ENCODE results near the gene MUSTN1. TPM values are rescaled to one million over a fixed set of nuclear protein-coding genes. Genes with fewer than 3 reads are reported as not detected.

The MUSTN1 gene
- total and polyA plus RNA-seq, 2 of the 13 experiments (the other 11 are each of a cell fraction or from before 2014, with no cell fraction given), result 0.84 to 1.4 TPM

GRCh38 chr3:52792413-52792812, 42.4 kb downstream of the MUSTN1 start (continued):
- 0 out of 2 replicates have a peak, but pooled peaks have one; percentile 51 for TF ChIP-seq TRAFD1 (CRISPR knock-in tag; IDR thresholded peaks at IDR 0.05; ENCODE audit: borderline replicate concordance)
- TF ChIP-seq HBP1 (CRISPR knock-in tag; IDR thresholded peaks at IDR 0.05; ENCODE audit: low read depth), result no peak
- TF ChIP-seq ZNF292 (CRISPR knock-in tag; IDR thresholded peaks at IDR 0.05; ENCODE audit: borderline replicate concordance, low read depth), result peak; percentile 63; the same call in 1 of the 2 replicates
- TF ChIP-seq FOXM1 (CRISPR knock-in tag; IDR thresholded peaks at IDR 0.05), result no peak
- no peak for TF ChIP-seq GZF1 (CRISPR knock-in tag; IDR thresholded peaks at IDR 0.05)
- TF ChIP-seq CENPBD1 (CRISPR knock-in tag; IDR thresholded peaks at IDR 0.05; ENCODE audit: borderline replicate concordance, low read depth), result no peak
- no peak for TF ChIP-seq ZNF251 (CRISPR knock-in tag; IDR thresholded peaks at IDR 0.05)
- TF ChIP-seq HOXD1 (CRISPR knock-in tag; IDR thresholded peaks at IDR 0.05), result no peak
- TF ChIP-seq KDM3A (CRISPR knock-in tag; IDR thresholded peaks at IDR 0.05; ENCODE audit: low read depth), result 0 out of 2 replicates have a peak, but pooled peaks have one; percentile 11
- peak; percentile 63 for TF ChIP-seq ZFY (CRISPR knock-in tag; IDR thresholded peaks at IDR 0.05)
- TF ChIP-seq NFE2 (CRISPR knock-in tag; IDR thresholded peaks at IDR 0.05), result no peak
- TF ChIP-seq ZNF780A (CRISPR knock-in tag; IDR thresholded peaks at IDR 0.05), result no peak
- no peak for TF ChIP-seq ATF5 (CRISPR knock-in tag; IDR thresholded peaks at IDR 0.05; ENCODE audit: low read depth)
- TF ChIP-seq IKZF5 (CRISPR knock-in tag; IDR thresholded peaks at IDR 0.05), result peak; percentile 39; the same call in 1 of the 2 replicates
- TF ChIP-seq PCBP1 (IDR thresholded peaks at IDR 0.05; ENCODE audit: borderline replicate concordance, low read depth, low read length), result no peak
- TF ChIP-seq RARA (CRISPR knock-in tag; IDR thresholded peaks at IDR 0.05), result 0 out of 2 replicates have a peak, but pooled peaks have one; percentile 19
- no peak for TF ChIP-seq ZNF546 (CRISPR knock-in tag; conservative IDR thresholded peaks at IDR 0.05)
- no peak for TF ChIP-seq ZNF740 (CRISPR knock-in tag; IDR thresholded peaks at IDR 0.05)
- TF ChIP-seq CSRNP1 (CRISPR knock-in tag; IDR thresholded peaks at IDR 0.05), result peak; percentile 26; the same call in 1 of the 2 replicates
- no peak for TF ChIP-seq ELF1 (CRISPR knock-in tag; IDR thresholded peaks at IDR 0.05)
- no peak for TF ChIP-seq ZNF138 (CRISPR knock-in tag; IDR thresholded peaks at IDR 0.05; ENCODE audit: low read depth)
- TF ChIP-seq ZNF629 (CRISPR knock-in tag; conservative IDR thresholded peaks at IDR 0.05), result no peak
- TF ChIP-seq ZNF274 (CRISPR knock-in tag; IDR thresholded peaks at IDR 0.05), result 0 out of 2 replicates have a peak, but pooled peaks have one; percentile 20
- TF ChIP-seq PHF5A (CRISPR knock-in tag; IDR thresholded peaks at IDR 0.05; ENCODE audit: low read depth, unreplicated experiment), result no peak
